ENCODE measurements around the gene FOXP1. TPM values are rescaled to one million over a fixed set of nuclear protein-coding genes. Genes with fewer than 3 reads are reported as not detected.

The FOXP1 gene
- total RNA-seq, 4 donors from 2014 or later = 169 to 300 (median 202) TPM

DNA sequence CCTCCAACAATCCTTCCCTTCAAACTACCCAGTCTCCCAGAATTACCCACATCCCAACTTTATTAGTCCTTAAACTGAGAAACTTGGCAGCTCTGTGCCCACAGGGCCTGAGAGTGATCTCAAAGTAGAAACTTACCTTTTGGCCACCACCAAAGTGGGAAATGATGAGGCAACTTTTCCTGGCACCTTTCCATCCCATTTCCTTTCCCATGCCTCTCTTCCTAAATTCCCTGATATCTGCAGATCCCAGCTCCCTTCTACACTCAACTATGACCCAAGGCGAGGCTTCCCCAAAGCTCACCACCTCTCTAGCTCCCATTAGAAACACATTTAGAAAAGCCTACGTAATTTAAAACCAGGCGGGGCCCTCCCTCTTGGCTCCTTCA, 271.9 kb downstream of the FOXP1 start:
- no peaks in the 10 kb centered on the region for H3K9me3 ChIP-seq
- TF ChIP-seq EP300 (IDR thresholded peaks at IDR 0.05) (no peak), CTCF (IDR thresholded peaks at IDR 0.05) (no peak), POLR2AphosphoS5 (IDR thresholded peaks at IDR 0.05) (no peak), POLR2A (IDR thresholded peaks at IDR 0.05) (no peak)
- WGBS, 2 donors (ENCODE audit: low coverage in 1 of 2) = 42% methylated on average over 3 of the region's 3 CpGs; no CpG with 5 or more reads in 1 of the 2 donors
- peaks cover 6 to 75% (median 12%) of the 10 kb centered on the region in 3 donors for H3K4me1 ChIP-seq
- H3K4me3 ChIP-seq = no peak overlapping the region
- ATAC-seq = peak; percentile 28
- H3K27me3 ChIP-seq = no peaks in the 10 kb centered on the region
- H3K27ac ChIP-seq = peak overlapping the region in 3 of 4 donors; percentile 70 to 71 (median 71)
- no peaks in the 10 kb centered on the region for H3K36me3 ChIP-seq

GRCh38 chr3:71310980-71311660, 272.4 kb downstream of the FOXP1 start:
- Histone ChIP-seq H3K4me3 (no peak overlapping the region), H3K9me3 (no peaks in the 10 kb centered on the region), H3K36me3 (no peaks in the 10 kb centered on the region), H3K27ac (peak overlapping the region in 3 of 4 donors; percentile 70 to 71 (median 71)), H3K27me3 (no peaks in the 10 kb centered on the region), H3K4me1 (peaks cover 6 to 75% (median 13%) of the 10 kb centered on the region in 3 donors)
- WGBS, 2 donors (ENCODE audit: low coverage in 1 of 2) = 60 to 83% methylated on average over 3 to 8 of the region's 9 CpGs
- TF ChIP-seq EP300 (IDR thresholded peaks at IDR 0.05) (no peak), CTCF (IDR thresholded peaks at IDR 0.05) (no peak), POLR2A (IDR thresholded peaks at IDR 0.05) (no peak)
- peak; percentile 35 for ATAC-seq

- peak; percentile 67 for ATAC-seq
- Histone ChIP-seq H3K4me1 (peaks cover 6 to 75% (median 17%) of the 10 kb centered on the region in 3 donors), H3K36me3 (no peaks in the 10 kb centered on the region), H3K27ac (peak overlapping the region; percentile 12 to 71 (median 70)), H3K4me3 (no peak overlapping the region), H3K27me3 (no peaks in the 10 kb centered on the region), H3K9me3 (no peaks in the 10 kb centered on the region)
- TF ChIP-seq CTCF (IDR thresholded peaks at IDR 0.05) = peak in 3 of 4 experiments; percentile 16 to 32 (median 28)
- TF ChIP-seq POLR2A (IDR thresholded peaks at IDR 0.05) = no peak
- WGBS, 2 donors (ENCODE audit: low coverage in 1 of 2) = 28 to 29% methylated on average over 3 to 9 of the region's 9 CpGs
Observed at GRCh38 chr3:71310359-71310979, 273.1 kb downstream of the FOXP1 start.

DNA sequence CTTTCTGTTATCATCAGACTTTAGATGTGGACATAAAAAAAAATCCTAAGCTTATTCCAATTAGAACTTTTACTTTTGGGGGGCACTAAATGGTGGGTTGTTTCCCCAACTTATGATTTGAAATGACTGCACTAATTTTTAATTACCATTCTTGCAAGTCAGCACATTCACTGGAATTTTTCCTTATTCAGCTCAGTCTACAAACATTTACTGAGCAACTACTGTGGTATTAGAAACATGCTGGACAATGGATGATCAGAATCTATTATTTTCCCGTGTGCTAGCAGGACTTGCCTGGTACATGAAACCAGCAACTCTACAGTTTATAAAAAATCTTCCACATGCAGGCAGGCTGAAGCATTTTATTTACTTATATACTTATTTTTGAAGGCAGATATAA, 273.6 kb downstream of the FOXP1 start:
- Histone ChIP-seq H3K27me3 (no peaks in the 10 kb centered on the region), H3K36me3 (no peaks in the 10 kb centered on the region), H3K4me1 (peaks cover 6 to 75% (median 17%) of the 10 kb centered on the region in 3 donors), H3K27ac (peak overlapping the region in 2 of 4 donors; percentile 71), H3K9me3 (no peaks in the 10 kb centered on the region), H3K4me3 (no peak overlapping the region)
- TF ChIP-seq CTCF (IDR thresholded peaks at IDR 0.05) (no peak), EP300 (IDR thresholded peaks at IDR 0.05) (no peak), POLR2A (IDR thresholded peaks at IDR 0.05) (no peak), POLR2AphosphoS5 (IDR thresholded peaks at IDR 0.05) (no peak)
- no peak for ATAC-seq
- WGBS, 2 donors (ENCODE audit: low coverage in 1 of 2) = 71% methylated on average over 1 of the region's 1 CpG

DNA sequence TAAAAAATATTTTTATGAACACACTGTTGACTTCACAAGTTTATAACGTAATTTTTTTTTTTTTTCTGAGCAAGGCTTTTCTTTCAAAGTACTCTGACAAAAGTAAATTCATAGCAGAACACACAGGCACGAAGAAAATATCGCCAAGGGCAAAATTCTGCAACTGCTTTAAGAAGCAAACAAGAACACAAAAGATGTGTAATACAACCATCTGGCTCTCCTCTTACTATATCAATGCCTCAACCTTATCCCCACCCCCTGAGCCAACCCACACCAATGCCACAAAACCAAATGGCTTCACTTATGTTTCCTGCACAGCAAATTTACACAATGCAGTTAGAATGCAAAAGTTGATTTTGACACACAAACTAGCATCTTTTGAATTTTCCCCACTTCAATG, 274.2 kb downstream of the FOXP1 start:
- H3K9me3 ChIP-seq = no peaks in the 10 kb centered on the region
- peaks cover 6 to 77% (median 17%) of the 10 kb centered on the region in 3 donors for H3K4me1 ChIP-seq
- H3K27me3 ChIP-seq = no peaks in the 10 kb centered on the region
- no peaks in the 10 kb centered on the region for H3K36me3 ChIP-seq
- peak overlapping the region in 1 of 4 donors; percentile 71 for H3K27ac ChIP-seq
- no peak for ATAC-seq
- 80 to 86% methylated on average over 3 of the region's 3 CpGs for WGBS, 2 donors (ENCODE audit: low coverage in 1 of 2)
- TF ChIP-seq POLR2AphosphoS5 (IDR thresholded peaks at IDR 0.05) (no peak), CTCF (IDR thresholded peaks at IDR 0.05) (no peak), POLR2A (IDR thresholded peaks at IDR 0.05) (no peak), EP300 (IDR thresholded peaks at IDR 0.05) (no peak)
- no peak overlapping the region for H3K4me3 ChIP-seq
